GM20431 (cell line): ENCODE measurements around the gene RPS8.

ENCODE experiments used
- in situ Hi-C: fragments of 300-500 bp; cut with MseI, MboI; formaldehyde crosslinking; loops from one replicate; pipeline ENCODE4 v1.15.0; 2020; ENCODE audit warnings: low sequenced_read_pairs; ENCODE audit not compliant: unreplicated experiment

Gene RPS8

DNA sequence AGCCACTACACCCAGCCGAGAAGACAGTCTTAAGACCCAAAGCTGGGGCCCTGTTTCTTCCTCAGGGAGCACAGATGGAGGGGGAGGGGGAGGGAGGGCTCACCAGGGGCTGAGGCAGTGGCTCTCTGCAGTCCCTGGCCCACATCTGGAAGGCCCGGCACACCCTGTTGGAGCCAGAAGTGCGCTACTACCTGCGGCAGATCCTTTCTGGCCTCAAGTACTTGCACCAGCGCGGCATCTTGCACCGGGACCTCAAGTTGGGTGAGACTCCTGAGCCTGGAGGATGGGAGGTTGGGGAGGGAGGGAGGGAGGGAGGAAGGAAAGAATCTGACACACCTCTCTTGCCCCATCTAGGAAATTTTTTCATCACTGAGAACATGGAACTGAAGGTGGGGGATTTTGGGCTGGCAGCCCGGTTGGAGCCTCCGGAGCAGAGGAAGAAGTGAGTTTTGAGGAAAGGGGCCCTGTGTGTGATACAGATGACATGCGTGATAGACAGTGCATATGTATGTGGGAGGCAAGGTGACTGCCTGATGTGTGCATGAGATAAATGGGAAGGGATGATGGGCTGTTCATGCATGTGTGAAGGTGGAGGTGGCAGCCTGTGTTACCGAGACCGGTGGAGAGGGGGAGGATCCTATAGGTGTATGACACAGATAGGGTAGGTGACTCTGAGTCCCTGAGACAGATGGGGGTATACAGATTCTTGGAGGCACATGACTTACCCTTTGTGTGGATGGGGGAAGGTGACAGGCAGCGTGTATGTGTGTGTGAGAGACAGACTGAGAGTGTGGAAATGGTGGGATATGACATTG, 26.4 kb downstream of the RPS8 start:
- in situ Hi-C loops = loop anchor here (25.0 kb wide), 1 partner anchor 511 kb away; no protein-coding TSS in a partner anchor

DNA sequence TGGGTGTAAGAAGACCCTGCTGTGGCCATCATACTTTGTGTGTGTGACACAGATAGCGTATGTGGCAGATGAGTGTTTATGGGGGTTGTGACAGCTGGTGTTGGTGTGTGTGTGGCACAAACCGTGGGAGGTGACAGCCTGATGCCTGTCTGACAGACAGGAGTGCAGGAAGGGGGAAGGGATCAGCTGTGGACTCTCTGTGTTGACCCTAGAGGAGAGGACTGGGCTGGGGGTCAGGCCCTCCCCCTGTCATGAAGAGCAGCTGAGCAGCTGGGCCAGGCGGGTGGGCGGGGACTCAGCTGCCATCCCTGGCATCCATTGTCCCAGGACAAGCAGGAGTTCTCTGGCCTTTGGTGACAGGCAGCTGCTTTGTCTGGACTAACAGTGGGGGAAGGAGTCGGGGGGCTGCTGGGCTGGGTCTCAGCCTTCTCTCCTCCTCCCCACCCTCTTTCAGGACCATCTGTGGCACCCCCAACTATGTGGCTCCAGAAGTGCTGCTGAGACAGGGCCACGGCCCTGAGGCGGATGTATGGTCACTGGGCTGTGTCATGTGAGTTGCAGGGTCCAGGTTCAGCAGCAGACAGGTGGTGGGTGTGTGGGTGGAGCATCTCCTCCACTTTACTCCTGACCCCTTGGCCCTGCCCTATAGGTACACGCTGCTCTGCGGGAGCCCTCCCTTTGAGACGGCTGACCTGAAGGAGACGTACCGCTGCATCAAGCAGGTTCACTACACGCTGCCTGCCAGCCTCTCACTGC, 27.1 kb downstream of the RPS8 start:
- in situ Hi-C loops = loop anchor here (25.0 kb wide), 1 partner anchor 510 kb away; no protein-coding TSS in a partner anchor

DNA sequence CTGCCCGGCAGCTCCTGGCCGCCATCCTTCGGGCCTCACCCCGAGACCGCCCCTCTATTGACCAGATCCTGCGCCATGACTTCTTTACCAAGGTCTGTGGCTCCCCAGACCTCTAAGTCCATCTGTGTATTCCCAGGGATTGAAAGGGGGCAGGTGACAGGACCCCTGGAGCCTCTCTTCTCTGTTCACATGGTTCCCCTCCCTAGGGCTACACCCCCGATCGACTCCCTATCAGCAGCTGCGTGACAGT, 27.6 kb downstream of the RPS8 start:
- in situ Hi-C loops = loop anchor here (25.0 kb wide), 1 partner anchor 509 kb away; no protein-coding TSS in a partner anchor

DNA sequence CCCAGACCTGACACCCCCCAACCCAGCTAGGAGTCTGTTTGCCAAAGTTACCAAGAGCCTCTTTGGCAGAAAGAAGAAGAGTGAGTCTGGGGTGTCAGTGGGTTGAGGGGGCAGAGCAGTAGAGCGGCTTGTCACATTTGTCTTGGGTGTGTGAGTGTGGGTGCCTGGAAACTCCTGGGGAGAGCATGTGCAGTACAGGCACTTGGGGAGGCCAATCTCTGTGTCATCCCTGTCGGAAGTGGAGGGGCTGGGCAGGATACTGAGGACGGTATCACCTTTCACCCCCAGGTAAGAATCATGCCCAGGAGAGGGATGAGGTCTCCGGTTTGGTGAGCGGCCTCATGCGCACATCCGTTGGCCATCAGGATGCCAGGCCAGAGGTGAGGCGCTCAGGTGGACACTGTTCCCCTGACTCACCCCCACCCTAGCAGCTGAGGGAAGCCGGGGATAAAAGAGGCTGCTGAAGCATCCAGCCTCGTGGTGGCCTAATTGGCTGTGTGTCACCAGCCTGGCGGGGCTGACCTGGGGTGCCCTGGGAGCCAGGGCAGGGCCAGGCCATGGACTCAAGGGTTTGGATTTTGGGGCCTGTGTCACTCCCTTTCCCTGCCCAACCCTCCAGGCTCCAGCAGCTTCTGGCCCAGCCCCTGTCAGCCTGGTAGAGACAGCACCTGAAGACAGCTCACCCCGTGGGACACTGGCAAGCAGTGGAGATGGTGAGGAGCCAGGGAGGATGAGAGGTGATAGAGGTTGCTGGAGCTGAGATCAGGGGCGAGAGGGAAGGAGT, 28.2 kb downstream of the RPS8 start:
- in situ Hi-C loops = loop anchor here (25.0 kb wide), 1 partner anchor 509 kb away; no protein-coding TSS in a partner anchor

DNA sequence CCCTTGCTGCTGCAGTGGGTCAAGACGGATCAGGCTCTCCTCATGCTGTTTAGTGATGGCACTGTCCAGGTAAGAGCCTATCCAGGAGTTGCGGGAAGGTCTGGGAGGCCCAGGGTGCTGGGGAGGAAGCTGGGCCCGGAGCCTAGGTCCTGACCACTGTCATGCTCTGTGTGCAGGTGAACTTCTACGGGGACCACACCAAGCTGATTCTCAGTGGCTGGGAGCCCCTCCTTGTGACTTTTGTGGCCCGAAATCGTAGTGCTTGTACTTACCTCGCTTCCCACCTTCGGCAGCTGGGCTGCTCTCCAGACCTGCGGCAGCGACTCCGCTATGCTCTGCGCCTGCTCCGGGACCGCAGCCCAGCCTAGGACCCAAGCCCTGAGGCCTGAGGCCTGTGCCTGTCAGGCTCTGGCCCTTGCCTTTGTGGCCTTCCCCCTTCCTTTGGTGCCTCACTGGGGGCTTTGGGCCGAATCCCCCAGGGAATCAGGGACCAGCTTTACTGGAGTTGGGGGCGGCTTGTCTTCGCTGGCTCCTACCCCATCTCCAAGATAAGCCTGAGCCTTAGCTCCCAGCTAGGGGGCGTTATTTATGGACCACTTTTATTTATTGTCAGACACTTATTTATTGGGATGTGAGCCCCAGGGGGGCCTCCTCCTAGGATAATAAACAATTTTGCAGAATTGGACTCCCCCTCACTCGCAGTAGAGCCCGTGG, 30.1 kb downstream of the RPS8 start:
- in situ Hi-C loops = loop anchor here (25.0 kb wide), 1 partner anchor 507 kb away; no protein-coding TSS in a partner anchor

DNA sequence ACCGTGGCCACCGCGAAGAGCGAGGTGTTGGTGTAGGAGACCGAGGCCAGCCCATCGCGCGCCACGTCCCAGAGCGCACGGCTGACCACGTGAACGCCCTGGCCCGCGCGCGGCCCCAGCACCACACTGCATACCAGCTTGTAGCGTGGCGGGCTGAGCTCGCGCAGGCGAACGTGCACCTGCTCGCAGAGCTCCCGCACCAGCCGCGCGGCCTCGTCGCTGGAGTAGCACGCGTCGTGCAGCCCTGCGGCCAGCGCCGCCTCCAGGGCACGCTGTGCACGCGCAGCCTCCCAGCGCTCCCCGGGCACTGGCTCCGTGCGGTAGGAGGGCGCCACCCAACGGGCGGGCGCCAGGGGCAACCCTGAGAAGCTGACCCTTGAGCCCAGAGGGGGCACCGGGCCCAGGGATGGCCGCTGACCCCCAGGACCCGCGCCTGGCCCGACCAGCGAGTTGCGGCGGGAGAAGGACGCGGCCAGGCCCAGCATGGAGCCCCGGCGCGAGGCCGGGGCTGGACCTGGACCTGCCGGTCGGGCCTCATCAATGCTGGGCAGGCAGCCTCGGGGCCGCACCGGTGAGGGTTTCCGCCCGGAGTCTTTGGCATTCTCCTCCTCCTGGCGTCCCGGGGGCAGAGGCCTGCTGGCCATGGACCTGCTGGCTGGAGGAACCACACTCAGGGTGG, 30.8 kb downstream of the RPS8 start:
- in situ Hi-C loops = loop anchor here (25.0 kb wide), 1 partner anchor 506 kb away; no protein-coding TSS in a partner anchor

DNA sequence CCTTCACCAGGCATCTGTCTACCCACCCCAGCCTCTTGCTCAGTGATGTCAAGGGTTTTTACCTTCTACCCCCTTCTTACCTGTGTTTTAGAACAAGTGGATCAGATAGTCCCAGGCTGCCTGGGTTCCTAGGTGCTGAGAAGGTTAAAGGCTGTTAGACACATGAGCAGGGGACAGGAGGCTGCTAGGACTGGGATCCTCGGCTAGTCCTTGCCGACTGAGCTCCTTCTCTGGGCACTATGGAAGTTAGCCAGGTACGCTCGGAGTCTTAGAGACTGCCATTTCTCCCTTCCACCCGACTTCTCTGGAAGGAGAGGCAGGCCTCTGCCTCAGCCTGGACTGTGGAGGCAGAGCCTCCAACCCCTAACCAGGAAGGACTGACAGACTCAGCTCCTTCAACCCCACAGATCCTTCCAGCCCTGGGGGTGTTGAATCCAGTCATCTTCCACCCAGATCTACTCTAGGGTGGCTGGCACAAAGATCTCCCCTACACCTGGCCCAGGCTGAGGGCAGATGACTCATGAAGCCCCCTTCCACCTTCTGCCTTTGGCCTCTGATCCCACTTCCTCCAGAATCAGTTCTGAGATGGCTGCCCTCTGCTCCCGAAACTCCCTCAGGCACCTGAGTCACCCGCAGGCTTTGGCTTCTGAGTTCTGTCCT, 31.5 kb downstream of the RPS8 start, which contains the start of gene DYNLT4:
Gene DYNLT4 (minus strand): TSS at position 648 of the 660 bp plus-strand sequence. CDS start 683 bp downstream, outside the sequence.
- in situ Hi-C loops = loop anchor here (25.0 kb wide), 1 partner anchor 505 kb away; no protein-coding TSS in a partner anchor

DNA sequence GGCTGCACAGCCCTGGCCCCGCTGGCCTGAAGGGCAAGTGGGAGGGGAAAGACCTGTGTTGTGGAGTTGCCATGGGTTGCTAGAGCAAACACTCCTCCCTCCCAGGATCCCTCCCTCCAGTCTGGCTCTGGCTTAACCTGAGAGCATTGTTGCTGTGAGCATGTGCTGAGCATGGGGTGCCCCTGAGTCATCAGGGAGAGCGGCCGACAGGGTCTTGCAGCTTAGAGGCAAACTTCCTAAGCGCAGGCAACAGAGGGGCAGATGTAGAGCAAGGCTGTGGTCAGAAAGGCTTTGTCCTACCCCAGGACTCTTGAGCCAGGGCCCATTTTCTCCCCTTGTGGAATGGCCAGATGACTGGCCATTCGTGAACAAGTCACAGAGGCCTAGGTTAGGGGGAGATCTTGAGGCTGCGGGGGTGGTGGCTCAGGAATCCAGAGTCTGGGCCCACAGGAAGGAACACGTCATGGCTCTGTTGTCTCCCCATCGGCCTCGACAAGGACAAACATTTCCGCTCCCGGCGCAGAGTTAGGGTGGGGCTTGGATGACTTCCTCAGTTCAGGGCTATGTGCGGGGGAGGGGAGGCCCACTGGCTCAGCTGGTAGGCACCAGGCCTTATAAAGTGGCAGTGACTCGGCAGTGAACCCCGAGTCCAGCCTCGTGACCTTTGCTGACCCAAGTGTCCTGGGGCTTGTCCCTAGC, 32.2 kb downstream of the RPS8 start:
- in situ Hi-C loops = loop anchor here (25.0 kb wide), 1 partner anchor 505 kb away; no protein-coding TSS in a partner anchor

DNA sequence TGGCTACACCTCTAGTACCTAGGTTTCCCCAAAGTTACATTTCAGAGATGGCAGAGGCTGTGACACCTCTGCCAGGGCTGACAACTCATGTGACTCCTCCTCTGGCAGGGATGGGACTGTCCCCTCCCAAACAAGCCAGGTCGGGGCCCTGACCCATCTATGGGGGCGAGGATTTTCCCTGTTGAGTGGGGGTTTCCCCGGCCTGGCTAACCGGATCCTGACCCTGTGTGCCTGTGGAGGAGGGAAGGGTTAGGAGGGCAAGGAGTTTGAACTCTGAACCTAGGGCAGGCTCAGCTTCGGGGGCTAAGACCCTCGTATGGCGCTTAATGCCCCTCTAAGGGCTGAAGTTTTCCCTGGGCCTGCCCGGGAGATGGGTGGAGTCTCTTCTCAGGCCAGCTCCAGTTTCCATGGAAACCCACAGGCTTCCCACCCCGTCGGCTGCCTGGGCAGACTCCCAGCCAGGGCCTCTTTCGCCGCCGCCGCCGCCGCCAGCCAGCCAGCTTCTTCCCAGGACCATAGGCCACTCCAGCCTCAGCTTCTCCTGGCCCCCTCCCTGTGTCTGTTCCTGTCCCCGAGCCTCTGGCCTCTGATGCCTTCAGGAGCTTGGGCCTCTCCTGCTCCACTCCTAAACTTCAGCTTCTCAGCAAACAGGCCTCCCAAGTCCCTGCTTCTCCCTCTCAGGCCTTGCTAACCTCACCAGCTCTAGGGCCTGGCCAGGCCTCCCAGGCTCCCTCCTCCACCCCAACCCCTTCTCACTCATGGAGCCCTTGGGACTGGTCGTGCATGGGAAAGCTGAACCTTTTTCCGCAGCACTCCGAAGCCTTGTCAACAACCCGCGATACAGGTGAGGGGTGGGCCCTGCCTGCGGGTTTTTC, 33.0 kb downstream of the RPS8 start, which contains the start of gene BTBD19:
Gene BTBD19 (plus strand): TSS at position 461 of the 875 bp plus-strand sequence. CDS start 298 bp downstream, at position 759.
- in situ Hi-C loops = loop anchor here (25.0 kb wide), 1 partner anchor 504 kb away; no protein-coding TSS in a partner anchor

DNA sequence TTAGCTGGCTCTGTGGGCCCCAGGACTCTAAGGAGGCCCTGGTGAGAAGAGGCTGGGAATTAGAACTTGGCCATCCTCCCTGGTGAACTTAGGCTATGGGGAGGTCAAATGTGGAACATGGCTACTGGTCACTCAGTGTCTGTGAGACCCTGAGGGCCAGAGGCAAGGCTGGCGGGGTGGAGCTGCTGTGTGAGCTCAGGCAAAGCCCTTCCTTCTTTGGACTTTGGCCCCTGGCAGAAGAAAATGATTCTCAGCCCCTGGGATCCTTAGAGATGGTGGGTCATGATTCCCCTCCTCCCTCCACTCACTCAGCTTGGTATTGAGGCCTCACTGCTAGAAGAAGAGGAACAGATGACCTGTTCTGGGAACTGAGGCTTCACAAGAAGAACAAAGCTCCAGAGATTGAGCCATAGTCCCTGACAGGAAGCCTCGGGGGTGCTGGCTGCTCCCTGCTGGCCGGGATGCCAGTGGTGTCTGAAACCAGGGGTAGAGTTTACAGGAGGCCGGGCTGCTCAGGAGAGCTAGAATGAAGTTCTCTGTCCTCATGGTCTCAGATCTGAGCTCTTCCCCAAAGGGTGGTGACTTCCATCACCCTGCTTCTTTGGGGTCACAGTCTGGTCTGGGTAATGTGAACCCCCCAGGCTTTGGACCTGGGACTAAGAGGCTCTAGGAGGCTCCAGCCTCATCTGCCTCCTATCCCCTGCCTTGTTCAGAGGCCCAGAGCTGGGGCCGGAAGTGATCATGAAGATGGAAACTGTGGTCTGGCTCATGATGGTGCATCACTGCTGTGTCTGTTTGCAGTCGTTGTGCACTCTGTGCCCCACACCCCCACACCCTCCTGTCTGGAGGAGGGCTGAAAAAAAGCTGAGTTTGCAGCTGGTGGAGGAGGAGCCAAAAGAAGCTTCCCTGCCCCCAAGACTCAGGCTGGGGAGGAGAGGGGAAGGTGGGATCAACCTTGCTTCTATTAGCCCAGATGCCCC, 33.9 kb downstream of the RPS8 start:
- in situ Hi-C loops = loop anchor here (25.0 kb wide), 1 partner anchor 503 kb away; no protein-coding TSS in a partner anchor

DNA sequence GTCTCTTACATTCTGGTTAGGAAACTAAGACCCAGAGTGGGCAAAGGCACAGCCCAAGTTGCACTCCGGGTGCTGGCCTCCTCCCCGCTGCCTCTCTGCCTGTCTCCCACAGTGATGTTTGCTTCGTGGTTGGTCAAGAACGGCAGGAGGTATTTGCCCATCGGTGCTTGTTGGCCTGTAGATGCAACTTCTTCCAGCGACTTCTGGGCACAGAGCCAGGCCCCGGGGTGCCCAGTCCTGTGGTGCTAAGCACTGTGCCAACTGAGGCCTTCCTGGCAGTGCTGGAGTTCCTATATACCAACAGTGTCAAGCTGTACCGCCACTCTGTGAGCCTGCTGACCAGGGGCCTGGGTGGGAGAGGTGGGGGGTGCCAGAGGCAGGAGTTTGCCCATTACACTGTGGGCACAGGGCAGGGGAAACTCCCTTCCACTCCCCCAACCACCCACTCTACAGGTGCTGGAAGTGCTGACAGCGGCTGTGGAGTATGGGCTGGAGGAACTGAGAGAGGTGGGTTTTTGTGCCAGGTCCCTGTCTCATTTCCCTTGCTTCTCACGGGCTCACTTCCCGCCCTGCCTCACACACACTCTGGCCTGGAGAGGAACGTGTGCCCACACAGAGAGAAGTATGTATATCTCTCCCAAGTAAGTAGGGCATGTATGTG, 34.9 kb downstream of the RPS8 start:
- in situ Hi-C loops = loop anchor here (25.0 kb wide), 1 partner anchor 502 kb away; no protein-coding TSS in a partner anchor

DNA sequence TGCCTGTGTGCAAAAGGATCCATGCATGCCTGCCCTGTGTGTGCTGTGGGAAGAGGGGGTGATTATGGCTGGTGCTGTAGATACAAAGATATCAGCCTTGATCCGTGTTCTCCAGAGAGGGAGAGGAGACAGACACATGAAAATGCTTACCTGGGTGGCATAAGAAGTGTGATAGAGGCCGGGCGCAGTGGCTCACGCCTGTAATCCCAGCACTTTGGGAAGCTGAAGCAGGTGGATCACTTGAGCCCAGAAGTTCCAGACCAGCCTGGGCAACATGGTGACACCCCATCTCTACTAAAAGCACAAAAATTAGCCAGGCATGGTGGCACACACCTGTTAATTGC, 35.4 kb downstream of the RPS8 start:
- in situ Hi-C loops = loop anchor here (25.0 kb wide), 1 partner anchor 502 kb away; no protein-coding TSS in a partner anchor

DNA sequence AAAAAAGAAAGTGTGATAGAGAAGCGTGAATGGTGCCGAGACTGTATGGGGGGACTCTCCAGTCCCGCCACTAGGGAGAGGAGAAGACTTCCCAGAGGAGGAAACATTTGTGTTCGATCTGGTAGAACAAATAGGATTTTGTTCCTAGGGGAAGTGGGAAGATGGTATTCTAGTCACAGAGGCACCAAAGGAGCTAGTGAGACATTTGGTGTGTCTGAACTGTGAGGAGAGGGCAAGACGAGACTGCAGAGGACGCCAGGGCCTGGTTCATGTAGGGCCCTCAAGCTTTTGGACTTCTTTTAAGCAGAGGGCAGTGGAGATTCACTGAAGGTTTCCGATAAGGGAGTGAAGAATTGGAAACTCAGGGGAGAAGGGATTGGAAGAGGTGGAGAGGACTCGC, 35.9 kb downstream of the RPS8 start:
- in situ Hi-C loops = loop anchor here (25.0 kb wide), 1 partner anchor 501 kb away; no protein-coding TSS in a partner anchor

DNA sequence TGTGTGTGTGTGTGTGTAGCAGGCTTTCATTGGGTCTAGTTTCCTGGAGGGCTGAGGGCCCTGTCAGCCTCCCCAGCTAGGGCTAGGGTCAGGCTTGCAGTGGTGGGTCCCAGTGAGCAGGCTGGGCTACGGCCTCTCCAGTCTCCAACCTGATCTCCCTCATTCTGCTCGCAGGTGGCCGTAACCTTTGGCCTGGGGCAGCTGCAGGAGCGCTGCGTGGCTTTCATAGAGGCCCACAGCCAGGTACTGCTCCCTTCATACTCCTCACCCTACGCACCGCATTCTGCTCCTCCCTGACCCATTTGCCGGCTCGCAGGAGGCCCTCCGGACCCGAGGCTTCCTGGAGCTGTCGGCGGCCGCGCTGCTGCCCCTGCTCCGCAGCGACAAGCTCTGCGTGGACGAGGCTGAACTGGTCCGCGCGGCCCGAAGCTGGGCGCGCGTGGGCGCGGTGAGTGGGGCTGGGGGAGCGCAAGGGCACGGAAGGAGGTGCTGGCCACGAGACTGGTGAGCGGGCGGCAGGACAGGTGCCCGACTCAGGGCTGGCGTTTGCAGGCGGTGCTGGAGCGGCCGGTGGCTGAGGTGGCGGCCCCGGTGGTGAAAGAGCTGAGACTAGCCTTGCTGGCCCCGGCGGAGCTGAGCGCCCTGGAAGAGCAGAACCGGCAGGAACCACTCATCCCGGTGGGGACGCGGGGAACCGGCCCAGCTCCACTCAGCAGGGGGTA, 37.6 kb downstream of the RPS8 start:
- in situ Hi-C loops = loop anchor here (25.0 kb wide), 1 partner anchor 499 kb away; no protein-coding TSS in a partner anchor
